GM06990 (cell line): ENCODE measurements around the gene ESYT2.

Source experiments
- DNase-seq: peaks from one replicate; pipeline ENCODE4 v3.0.0-alpha.2; 2011; ENCODE audit not compliant: insufficient read length; ENCODE audit errors: extremely low read depth
- H3K27me3 ChIP-seq: replicated peaks from 2 replicates; pipeline ENCODE4 v1.6.0; 2011; ENCODE audit warnings: low read length; ENCODE audit not compliant: control insufficient read depth, insufficient read depth
- H3K36me3 ChIP-seq: 2 replicates; pipeline ENCODE4 v1.5.1; 2011; ENCODE audit warnings: low read length; ENCODE audit not compliant: control insufficient read depth, insufficient read depth
- H3K4me3 ChIP-seq: replicated peaks from 2 replicates; pipeline ENCODE4 v1.5.1; 2011; ENCODE audit warnings: low read depth, mild to moderate bottlenecking, control low read depth, low read length
- TF ChIP-seq, protein P1 (sequence below): IDR thresholded peaks from 2 replicates; pipeline ENCODE4 v1.5.1; 2011; ENCODE audit warnings: low read length, control low read depth, mild to moderate bottlenecking, inconsistent platforms; ENCODE audit not compliant: insufficient read depth, poor library complexity, severe bottlenecking

The ESYT2 gene

DNA sequence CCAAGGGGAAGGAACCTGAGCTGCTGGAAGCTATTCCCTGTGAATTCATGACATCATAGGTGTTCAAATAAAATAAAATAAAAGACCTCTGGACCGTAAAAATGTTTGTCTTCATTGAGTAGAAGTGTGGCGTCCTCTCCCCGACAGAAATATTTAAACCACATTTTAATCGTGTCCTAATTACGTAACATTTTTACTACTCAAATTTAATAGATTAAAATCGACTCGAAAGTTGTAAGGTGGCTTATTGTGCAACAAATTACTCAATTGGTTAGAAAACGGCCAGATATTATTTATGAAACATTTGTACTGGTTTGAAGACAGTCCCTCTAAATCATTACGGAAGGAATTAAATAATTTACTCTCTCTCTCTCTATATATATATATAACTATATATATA, 109.2 kb downstream of the ESYT2 start:
- Histone ChIP-seq H3K4me3 (no peak overlapping the region), H3K36me3 (no peaks in the 10 kb centered on the region), H3K27me3 (no peaks in the 10 kb centered on the region)
- no peak for DNase-seq
- TF ChIP-seq, protein P1, sequence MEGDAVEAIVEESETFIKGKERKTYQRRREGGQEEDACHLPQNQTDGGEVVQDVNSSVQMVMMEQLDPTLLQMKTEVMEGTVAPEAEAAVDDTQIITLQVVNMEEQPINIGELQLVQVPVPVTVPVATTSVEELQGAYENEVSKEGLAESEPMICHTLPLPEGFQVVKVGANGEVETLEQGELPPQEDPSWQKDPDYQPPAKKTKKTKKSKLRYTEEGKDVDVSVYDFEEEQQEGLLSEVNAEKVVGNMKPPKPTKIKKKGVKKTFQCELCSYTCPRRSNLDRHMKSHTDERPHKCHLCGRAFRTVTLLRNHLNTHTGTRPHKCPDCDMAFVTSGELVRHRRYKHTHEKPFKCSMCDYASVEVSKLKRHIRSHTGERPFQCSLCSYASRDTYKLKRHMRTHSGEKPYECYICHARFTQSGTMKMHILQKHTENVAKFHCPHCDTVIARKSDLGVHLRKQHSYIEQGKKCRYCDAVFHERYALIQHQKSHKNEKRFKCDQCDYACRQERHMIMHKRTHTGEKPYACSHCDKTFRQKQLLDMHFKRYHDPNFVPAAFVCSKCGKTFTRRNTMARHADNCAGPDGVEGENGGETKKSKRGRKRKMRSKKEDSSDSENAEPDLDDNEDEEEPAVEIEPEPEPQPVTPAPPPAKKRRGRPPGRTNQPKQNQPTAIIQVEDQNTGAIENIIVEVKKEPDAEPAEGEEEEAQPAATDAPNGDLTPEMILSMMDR = no peak

- TF ChIP-seq, protein P1 = no peak
- no peak for DNase-seq
- no peaks in the 10 kb centered on the region for H3K27me3 ChIP-seq
- no peak overlapping the region for H3K4me3 ChIP-seq
- H3K36me3 ChIP-seq = no peaks in the 10 kb centered on the region
Measured at GRCh38 chr7:158716802-158717201, 112.5 kb downstream of the ESYT2 start.

DNA sequence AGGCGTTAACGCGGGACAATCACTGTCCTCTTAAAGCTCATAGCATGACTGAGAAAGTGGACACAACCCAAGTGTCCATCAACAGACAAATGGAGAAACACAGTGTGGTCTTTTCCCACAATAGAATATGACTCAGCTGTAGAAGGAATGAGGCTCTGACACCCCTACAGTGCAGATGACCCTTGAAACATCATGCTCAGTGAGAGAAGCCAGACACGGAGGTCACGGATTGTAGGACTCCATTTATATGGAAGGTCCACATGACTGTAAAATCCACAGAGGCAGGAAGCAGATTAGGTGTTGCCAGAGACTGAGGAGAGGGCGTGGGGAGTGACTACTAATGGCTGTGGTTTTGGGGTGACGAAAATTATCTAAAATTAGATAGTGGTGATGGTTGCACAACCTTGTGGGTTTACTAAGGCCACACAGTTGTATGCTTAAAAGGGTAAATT, 118.6 kb downstream of the ESYT2 start:
- Histone ChIP-seq H3K4me3 (no peak overlapping the region), H3K36me3 (no peaks in the 10 kb centered on the region), H3K27me3 (no peaks in the 10 kb centered on the region)
- TF ChIP-seq, protein P1 = no peak
- DNase-seq = no peak

DNA sequence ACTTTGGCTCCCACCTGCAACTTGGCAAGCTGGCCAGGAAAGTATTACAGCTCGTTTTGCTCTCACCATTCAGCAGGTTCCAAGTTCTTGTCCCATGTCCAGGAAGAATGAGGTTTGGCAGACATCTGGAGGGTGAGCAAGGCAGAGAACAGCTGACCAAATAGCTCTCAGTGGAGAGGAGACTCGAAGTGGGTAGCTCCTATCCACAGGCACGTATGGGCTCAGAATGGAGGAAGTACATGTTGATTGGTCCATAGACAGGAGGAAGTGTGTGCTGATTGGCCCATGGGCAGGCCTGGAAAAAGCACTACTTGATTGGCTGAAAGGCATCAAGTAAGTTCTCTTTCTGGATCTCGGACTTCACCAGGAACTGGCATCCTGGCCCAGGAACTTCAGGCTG, 121.7 kb downstream of the ESYT2 start:
- Histone ChIP-seq H3K36me3 (no peaks in the 10 kb centered on the region), H3K4me3 (no peak overlapping the region), H3K27me3 (no peaks in the 10 kb centered on the region)
- TF ChIP-seq, protein P1 = no peak
- DNase-seq = no peak

- Histone ChIP-seq H3K27me3 (no peaks in the 10 kb centered on the region), H3K36me3 (no peaks in the 10 kb centered on the region), H3K4me3 (no peak overlapping the region)
- no peak for DNase-seq
- TF ChIP-seq, protein P1 = no peak
Measured at GRCh38 chr7:158706710-158707590, 122.4 kb downstream of the ESYT2 start.
